HG02759 (cell line): Measurements from ENCODE around the gene GPR173.

Experiments used
- ATAC-seq: cut with Tn5 transposase; IDR thresholded peaks from one replicate; pipeline ENCODE4 v1.9.1; 2021; ENCODE audit warnings: mild to moderate bottlenecking, moderate library complexity; ENCODE audit not compliant: unreplicated experiment

GPR173 gene

GRCh38 chrX:53048169-53049126 lies at the start of gene GPR173:
GPR173 (plus strand) TSS chrX:53048789; CDS start chrX:53076622, 27,833 bp downstream.
- ATAC-seq: no peak

GRCh38 chrX:53000447-53001135 lies 48.0 kb upstream of the GPR173 start:
- ATAC-seq: no peak

- no peak for ATAC-seq
These were observed 46.6 kb upstream of the GPR173 start for GRCh38 chrX:53001958-53002357.

- ATAC-seq: no peak
These were observed 45.5 kb upstream of the GPR173 start for GRCh38 chrX:53003111-53003510.

GRCh38 chrX:53004038-53004437 lies 44.6 kb upstream of the GPR173 start:
- no peak for ATAC-seq

GRCh38 chrX:53004811-53005210 lies 43.8 kb upstream of the GPR173 start:
- no peak for ATAC-seq

GRCh38 chrX:53005327-53005726 lies 43.3 kb upstream of the GPR173 start:
- ATAC-seq: no peak

- ATAC-seq: no peak
These were observed 39.6 kb upstream of the GPR173 start for GRCh38 chrX:53009032-53009431.

GRCh38 chrX:53013291-53013690 lies 35.3 kb upstream of the GPR173 start:
- no peak for ATAC-seq

GRCh38 chrX:53018627-53019026 lies 30.0 kb upstream of the GPR173 start:
- ATAC-seq: no peak

- no peak for ATAC-seq
These were observed 26.2 kb upstream of the GPR173 start for GRCh38 chrX:53022381-53022780.

GRCh38 chrX:53028678-53029077 lies 19.9 kb upstream of the GPR173 start:
- no peak for ATAC-seq

GRCh38 chrX:53031380-53031779 lies 17.2 kb upstream of the GPR173 start:
- ATAC-seq: no peak

- ATAC-seq: no peak
These were observed 12.4 kb upstream of the GPR173 start for GRCh38 chrX:53036149-53036548.

GRCh38 chrX:53039236-53039635 lies 9.4 kb upstream of the GPR173 start:
- ATAC-seq: no peak

GRCh38 chrX:53044995-53045394 lies 3.6 kb upstream of the GPR173 start:
- ATAC-seq: no peak

- ATAC-seq: no peak
These were observed 1.4 kb upstream of the GPR173 start for GRCh38 chrX:53047228-53047627.

GRCh38 chrX:53049127-53049517 lies 533 bp downstream of the GPR173 start:
- ATAC-seq: no peak

GRCh38 chrX:53050841-53051240 lies 2.3 kb downstream of the GPR173 start:
- no peak for ATAC-seq

- ATAC-seq: no peak
These were observed 6.8 kb downstream of the GPR173 start for GRCh38 chrX:53055244-53055849.

GRCh38 chrX:53056292-53056691 lies 7.7 kb downstream of the GPR173 start:
- no peak for ATAC-seq

- no peak for ATAC-seq
These were observed 16.5 kb downstream of the GPR173 start for GRCh38 chrX:53065104-53065503.
